Measurements from ENCODE around the gene SLC4A2. TPM values are rescaled to one million over a fixed set of nuclear protein-coding genes. Genes with fewer than 3 reads are reported as not detected.

SLC4A2 gene
- total RNA-seq, 1 donor from 2014 or later = 178 TPM

DNA sequence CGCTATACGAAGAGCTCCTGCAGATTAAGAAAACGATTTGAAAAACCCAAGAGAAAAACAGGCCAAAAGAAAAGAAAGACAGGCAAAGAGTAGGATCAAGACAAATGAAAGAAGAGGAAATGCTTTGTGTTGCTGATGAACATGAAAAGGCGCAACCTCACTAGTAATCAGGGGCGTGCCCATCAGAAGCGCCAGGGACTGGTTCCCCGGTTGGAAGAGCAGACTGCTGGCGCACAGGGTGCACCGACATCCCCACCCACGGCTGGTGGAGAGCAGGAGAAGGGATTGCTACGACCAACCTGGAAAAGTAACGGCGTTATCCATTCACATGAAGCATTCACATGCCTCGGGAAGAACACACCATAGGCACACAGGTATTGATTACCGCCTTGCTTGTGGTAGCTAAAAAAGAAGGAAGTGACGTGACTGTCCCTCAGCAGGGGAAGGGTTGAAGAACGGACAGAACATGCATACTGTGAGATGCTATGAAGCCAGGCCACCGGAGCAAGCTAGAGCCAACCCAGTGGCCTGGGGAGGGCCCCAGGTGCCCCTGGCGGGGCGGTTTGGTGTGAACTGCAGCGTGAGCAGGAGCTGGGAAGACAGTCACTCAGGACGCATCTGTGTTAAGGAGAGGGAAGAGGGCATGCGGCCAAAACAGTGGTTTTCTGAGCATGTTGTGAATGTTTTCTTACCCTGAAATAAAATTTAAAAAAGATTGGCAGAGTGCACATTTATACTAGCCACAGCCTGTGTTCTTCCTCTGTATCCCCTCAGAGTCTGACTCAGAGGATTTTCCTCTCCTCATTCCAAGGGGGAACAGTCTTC is 45.2 kb downstream of the SLC4A2 start:
- Histone ChIP-seq H3K36me3 (no peaks in the 10 kb centered on the region), H3K27me3 (no peaks in the 10 kb centered on the region), H3K4me1 (peaks cover 7% of the 10 kb centered on the region), H3K4me3 (no peak overlapping the region), H3K9me3 (no peaks in the 10 kb centered on the region), H3K27ac (no peak overlapping the region)
- TF ChIP-seq, protein P1, sequence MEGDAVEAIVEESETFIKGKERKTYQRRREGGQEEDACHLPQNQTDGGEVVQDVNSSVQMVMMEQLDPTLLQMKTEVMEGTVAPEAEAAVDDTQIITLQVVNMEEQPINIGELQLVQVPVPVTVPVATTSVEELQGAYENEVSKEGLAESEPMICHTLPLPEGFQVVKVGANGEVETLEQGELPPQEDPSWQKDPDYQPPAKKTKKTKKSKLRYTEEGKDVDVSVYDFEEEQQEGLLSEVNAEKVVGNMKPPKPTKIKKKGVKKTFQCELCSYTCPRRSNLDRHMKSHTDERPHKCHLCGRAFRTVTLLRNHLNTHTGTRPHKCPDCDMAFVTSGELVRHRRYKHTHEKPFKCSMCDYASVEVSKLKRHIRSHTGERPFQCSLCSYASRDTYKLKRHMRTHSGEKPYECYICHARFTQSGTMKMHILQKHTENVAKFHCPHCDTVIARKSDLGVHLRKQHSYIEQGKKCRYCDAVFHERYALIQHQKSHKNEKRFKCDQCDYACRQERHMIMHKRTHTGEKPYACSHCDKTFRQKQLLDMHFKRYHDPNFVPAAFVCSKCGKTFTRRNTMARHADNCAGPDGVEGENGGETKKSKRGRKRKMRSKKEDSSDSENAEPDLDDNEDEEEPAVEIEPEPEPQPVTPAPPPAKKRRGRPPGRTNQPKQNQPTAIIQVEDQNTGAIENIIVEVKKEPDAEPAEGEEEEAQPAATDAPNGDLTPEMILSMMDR (IDR thresholded peaks at IDR 0.05) = no peak
- intact Hi-C loops (cut with DNase I) = no loop called here
- DNase-seq (no peak), ATAC-seq (no peak)

DNA sequence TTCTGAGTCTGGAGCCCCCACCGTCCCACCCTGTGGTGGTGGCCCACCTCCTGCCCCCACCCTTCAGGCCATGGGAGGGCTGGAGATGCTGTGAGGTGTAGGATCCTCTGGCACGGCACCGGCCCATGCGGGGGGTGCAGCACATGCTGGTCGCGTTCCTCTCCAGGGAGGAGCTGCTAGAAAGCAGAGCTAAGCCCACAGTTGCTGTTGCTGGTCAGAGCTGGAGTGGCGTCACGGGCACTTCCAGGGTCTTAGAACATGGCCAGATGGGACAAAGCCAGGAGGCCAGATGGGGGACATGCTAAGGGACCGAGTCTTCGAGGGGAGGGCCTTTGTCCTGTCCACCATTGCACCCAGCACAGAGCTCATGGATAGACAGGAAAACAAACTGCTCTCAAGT is 48.5 kb downstream of the SLC4A2 start:
- no peak for DNase-seq
- H3K27me3 ChIP-seq = no peaks in the 10 kb centered on the region
- intact Hi-C loops (cut with DNase I) = no loop called here
- peaks cover 7% of the 10 kb centered on the region for H3K4me1 ChIP-seq
- TF ChIP-seq, protein P1 (IDR thresholded peaks at IDR 0.05) = no peak
- no peak overlapping the region for H3K4me3 ChIP-seq
- no peak for ATAC-seq
- H3K27ac ChIP-seq = no peak overlapping the region
- H3K9me3 ChIP-seq = no peaks in the 10 kb centered on the region
- no peaks in the 10 kb centered on the region for H3K36me3 ChIP-seq

DNA sequence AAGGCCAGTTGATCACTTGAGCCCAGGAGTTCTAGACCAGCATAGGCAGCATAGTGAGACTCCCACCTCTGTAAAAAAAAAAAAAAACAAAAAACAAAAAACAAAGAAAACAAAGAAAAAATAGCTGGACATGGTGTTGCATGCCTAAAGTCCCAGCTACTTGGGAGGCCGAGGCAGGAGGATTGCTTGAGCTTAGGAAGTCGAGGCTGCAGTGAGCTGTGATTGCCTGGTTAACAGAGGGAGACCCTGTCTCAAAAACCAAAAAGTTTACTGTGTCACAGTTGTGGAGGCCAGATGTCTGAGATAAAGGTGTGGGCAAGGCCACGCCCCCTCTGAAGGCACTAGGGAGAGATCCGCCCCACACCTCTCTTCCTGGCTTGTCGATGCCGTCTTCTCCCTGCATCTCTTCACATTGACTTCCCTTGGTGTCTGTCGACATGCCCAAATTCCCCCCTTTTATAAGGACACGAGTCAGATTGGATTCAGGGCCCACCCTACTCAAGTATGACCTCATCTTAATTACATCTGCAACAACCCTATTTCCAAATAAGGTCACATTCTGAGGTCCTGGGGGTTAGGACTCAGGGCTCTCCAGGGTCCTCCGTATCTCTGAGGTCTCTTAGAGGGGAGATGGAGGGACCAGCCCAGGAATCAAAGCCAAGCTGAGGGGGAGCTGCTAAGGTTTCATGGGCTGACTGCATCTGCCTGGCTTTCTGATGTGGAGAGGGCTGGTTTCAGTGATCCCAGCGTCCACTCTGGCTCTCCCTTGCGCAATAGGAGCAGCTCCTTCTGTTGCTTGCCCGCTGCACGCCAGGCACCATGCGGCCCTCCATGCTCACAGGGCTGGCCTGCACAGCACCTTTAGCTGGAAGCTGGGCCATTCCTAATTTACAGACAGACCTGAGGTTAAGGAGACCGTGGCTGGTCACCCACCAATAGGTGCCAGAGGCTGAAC is 50.0 kb downstream of the SLC4A2 start:
- DNase-seq = no peak
- no peaks in the 10 kb centered on the region for H3K36me3 ChIP-seq
- H3K27me3 ChIP-seq = no peaks in the 10 kb centered on the region
- no peak for ATAC-seq
- H3K4me1 ChIP-seq = peaks cover 22% of the 10 kb centered on the region
- H3K27ac ChIP-seq = no peak overlapping the region
- TF ChIP-seq, protein P1 (IDR thresholded peaks at IDR 0.05) = no peak
- intact Hi-C loops (cut with DNase I) = loop anchor here (10.0 kb wide), 1 partner anchor 75 kb away; no protein-coding TSS in a partner anchor
- H3K9me3 ChIP-seq = no peaks in the 10 kb centered on the region
- no peak overlapping the region for H3K4me3 ChIP-seq

DNA sequence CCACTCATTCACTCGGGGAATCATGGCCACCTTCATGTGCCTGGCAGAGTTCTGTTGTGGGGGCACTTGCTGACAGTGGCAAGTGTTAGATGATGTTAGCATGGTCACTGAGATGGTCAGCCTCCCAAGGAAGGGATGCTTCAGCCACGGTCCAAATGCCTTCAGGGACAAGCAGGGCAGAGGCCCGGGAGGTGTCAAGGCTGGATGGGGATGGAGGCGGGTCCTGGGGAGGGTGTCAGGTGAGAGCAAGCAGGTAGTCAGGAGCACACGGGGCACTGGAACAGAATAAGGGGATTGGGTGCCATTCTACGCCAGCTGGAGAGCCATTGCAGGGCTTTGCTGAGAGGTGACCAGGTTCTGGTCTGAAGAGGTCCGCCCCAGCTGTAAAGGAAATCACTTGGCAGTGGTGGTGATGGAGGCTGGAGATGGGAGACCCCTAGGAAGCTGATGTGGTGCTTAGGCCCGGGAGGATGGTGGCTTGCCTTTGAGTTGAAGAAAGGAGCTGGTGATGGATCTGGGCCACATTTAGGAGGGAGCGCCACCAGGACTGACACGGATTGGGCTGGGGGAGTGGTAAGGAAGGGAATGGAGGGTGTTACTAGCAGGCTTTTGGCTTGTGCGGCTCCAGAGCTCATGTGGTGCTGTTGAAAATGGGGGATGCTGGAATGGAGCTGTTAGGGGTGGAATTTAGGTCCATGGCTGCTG is 51.0 kb downstream of the SLC4A2 start:
- TF ChIP-seq, protein P1 (IDR thresholded peaks at IDR 0.05) = no peak
- Histone ChIP-seq H3K36me3 (no peaks in the 10 kb centered on the region), H3K27me3 (no peaks in the 10 kb centered on the region), H3K9me3 (no peaks in the 10 kb centered on the region), H3K27ac (no peak overlapping the region), H3K4me1 (peaks cover 22% of the 10 kb centered on the region), H3K4me3 (no peak overlapping the region)
- DNase-seq (no peak), ATAC-seq (no peak)
- intact Hi-C loops (cut with DNase I) = loop anchor here (10.0 kb wide), 1 partner anchor 76 kb away; no protein-coding TSS in a partner anchor

DNA sequence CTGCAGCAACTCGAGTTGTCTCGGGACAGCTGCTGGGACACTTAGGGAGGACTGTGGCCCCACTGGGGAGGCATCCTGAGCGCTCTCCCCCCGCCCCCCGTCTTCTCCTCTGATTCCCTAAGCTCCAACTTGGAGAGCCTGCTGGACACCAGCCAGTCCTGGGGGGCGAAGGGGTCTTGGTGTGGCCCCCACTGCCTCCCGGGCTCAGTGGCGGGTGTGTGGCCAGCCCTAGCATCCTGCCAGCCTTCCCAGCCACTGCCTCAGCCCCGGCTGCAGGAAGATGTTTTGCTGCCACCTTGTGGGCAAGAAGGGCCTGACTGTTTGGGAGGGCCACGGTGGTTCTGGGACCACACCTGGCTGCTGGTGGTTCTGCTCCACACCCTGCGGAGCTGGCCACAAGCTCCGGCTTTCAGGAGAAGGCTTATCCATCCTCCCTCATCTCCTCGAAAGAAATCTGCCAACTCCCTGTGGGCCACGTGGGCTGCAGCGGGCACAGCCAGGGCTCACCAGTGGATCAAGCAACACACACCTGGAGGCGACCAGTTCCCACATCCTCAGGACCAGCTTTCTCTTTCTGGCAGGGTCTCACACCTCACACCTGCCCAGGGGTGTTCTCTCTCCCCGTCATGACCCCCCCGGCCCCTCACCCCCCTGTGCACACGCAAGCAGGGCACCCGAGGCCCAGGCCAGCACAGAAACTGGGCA is 51.7 kb downstream of the SLC4A2 start:
- H3K27ac ChIP-seq = no peak overlapping the region
- no peaks in the 10 kb centered on the region for H3K27me3 ChIP-seq
- H3K4me1 ChIP-seq = peaks cover 22% of the 10 kb centered on the region
- DNase-seq = peak; percentile 85
- H3K9me3 ChIP-seq = no peaks in the 10 kb centered on the region
- H3K36me3 ChIP-seq = no peaks in the 10 kb centered on the region
- peak; percentile 72 for ATAC-seq
- H3K4me3 ChIP-seq = no peak overlapping the region
- TF ChIP-seq, protein P1 (IDR thresholded peaks at IDR 0.05) = peak; percentile 84
- intact Hi-C loops (cut with DNase I) = loop anchor here (10.0 kb wide), 1 partner anchor 76 kb away; no protein-coding TSS in a partner anchor
